Measurements from ENCODE around the gene TLE5.

DNA sequence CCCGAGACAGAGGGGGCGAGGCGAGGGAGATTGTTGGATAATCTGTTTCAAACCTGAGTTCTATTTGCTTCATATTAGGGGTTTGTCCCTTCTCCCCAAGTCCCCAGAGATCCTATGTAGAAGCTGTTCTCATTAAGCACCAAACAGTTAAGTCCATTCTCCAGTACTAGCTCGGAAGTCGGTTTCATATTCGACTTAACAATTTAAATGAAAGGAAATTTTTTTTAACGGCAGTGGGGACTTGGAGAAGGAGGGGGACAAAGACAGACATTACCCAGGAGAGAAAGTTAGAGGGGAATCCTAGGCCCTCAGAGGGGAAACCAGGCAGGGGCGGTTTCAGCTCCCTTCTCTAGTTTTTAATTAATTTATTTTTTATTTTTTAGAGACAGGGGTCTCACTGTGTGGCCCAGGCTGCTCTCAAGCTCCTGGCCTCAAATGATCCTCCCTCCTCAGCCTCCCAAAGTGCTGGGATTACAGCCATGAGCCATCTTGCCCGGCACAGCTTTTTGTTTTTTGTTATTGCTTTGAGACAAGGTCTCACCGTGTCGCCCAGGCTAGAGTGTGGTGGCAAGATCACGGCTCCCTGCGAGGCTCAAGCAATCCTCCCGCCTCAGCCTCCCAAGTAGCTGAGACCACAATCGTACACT lies 19.6 kb downstream of the TLE5 start:
- no peak for TF ChIP-seq CTCF (IDR thresholded peaks at IDR 0.05)
- TF ChIP-seq POLR2A (IDR thresholded peaks at IDR 0.05) = no peak
